Measurements from ENCODE around the gene PIP5K1B.

DNA sequence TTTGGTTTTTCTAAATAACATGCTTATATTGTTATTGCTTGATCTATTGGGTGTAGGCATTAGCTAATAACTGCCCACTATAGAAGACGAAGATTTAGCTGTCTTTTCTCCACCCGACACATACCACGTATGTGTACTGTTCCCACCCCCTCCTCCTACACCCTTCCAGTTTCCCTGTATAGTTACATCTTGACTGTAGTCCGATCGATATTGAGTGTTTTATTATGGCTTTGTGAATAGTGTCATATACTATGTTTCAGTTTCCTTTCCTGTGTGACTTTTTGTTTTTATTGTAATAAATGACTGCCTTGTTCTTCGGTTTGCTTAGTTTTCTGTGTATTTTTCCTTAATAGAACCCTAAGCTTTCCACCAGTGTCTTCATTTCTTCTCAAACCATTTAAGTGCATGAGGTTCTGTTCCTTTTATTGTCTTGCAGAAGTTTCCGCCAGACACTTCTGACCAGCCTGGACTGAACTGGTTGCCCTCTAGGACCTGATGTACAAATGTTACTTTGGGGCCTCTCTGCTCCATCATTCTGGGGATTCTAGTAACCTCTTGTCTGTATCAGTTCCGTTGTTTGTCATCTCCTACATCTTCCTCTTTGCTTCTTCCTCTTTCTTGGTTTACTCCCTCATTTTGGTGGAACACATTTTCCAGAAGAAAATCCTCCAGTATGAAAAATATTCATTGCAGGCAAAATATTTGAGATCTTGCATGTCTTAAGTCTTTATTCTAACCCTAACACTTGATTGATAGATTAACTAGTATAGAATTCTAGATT lies 247.0 kb downstream of the PIP5K1B start:
- TF ChIP-seq, protein P1, sequence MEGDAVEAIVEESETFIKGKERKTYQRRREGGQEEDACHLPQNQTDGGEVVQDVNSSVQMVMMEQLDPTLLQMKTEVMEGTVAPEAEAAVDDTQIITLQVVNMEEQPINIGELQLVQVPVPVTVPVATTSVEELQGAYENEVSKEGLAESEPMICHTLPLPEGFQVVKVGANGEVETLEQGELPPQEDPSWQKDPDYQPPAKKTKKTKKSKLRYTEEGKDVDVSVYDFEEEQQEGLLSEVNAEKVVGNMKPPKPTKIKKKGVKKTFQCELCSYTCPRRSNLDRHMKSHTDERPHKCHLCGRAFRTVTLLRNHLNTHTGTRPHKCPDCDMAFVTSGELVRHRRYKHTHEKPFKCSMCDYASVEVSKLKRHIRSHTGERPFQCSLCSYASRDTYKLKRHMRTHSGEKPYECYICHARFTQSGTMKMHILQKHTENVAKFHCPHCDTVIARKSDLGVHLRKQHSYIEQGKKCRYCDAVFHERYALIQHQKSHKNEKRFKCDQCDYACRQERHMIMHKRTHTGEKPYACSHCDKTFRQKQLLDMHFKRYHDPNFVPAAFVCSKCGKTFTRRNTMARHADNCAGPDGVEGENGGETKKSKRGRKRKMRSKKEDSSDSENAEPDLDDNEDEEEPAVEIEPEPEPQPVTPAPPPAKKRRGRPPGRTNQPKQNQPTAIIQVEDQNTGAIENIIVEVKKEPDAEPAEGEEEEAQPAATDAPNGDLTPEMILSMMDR (IDR thresholded peaks at IDR 0.05) = no peak
- TF ChIP-seq POLR2A (IDR thresholded peaks at IDR 0.05) = no peak
